MCF 10A (cell line): ENCODE data around the gene TBC1D14. TPM values are rescaled to one million over a fixed set of nuclear protein-coding genes. Genes with fewer than 3 reads are reported as not detected.
"Not testable (repeated sequence)": the region's sequence is repeated elsewhere in the genome, so short reads cannot be mapped to it uniquely, and the experiment has no call there.

Experiments used
- BruUV-seq: library from RNA; stranded (reverse); fragments of 400-500 nt; replicated peaks from 2 replicates; lab custom pipeline; 2021; lab: Mats Ljungman, UMichigan
- CTCF ChIA-PET: fragments of 300-600 bp; sonication (Branson Sonifier 250); formaldehyde crosslinking; extraction: SDS; loops from one replicate; lab custom pipeline; 2021; ENCODE audit warnings: antibody characterized with exemption, inconsistent platforms; lab: Yijun Ruan, JAX
- POLR2A ChIA-PET: fragments of 300-600, 350-650 bp; sonication (Branson Sonifier 250); formaldehyde crosslinking; extraction: SDS; loops from one replicate; lab custom pipeline; 2020; ENCODE audit warnings: antibody characterized with exemption, inconsistent platforms; lab: Yijun Ruan, JAX
- DNase-seq: peaks from one replicate; pipeline ENCODE4 v3.0.0-alpha.2; 2018; ENCODE audit not compliant: unreplicated experiment
- H3K27ac Mint-ChIP-seq: one replicate; pipeline ENCODE4 v1.8.0; 2022; ENCODE audit warnings: mild to moderate bottlenecking, low read depth, mixed read lengths; ENCODE audit not compliant: unreplicated experiment
- H3K27me3 Mint-ChIP-seq: one replicate; pipeline ENCODE4 v1.8.0; 2022; ENCODE audit warnings: mixed read lengths; ENCODE audit not compliant: insufficient read depth, unreplicated experiment
- H3K36me3 Mint-ChIP-seq: one replicate; pipeline ENCODE4 v1.8.0; 2022; ENCODE audit warnings: mild to moderate bottlenecking, moderate library complexity, mixed read lengths; ENCODE audit not compliant: insufficient read depth, unreplicated experiment
- H3K4me1 Mint-ChIP-seq: one replicate; pipeline ENCODE4 v1.8.0; 2022; ENCODE audit warnings: mixed read lengths; ENCODE audit not compliant: insufficient read depth, unreplicated experiment
- H3K4me3 Mint-ChIP-seq: one replicate; pipeline ENCODE4 v1.8.0; 2022; ENCODE audit warnings: mild to moderate bottlenecking, moderate library complexity, mixed read lengths; ENCODE audit not compliant: unreplicated experiment
- H3K9me3 Mint-ChIP-seq: one replicate; pipeline ENCODE4 v1.8.0; 2022; ENCODE audit warnings: mixed read lengths; ENCODE audit not compliant: unreplicated experiment
- CTCF ChIP-seq: fragments of 200-600 bp; IDR thresholded peaks from one replicate; pipeline ENCODE4 v1.8.0; 2022; ENCODE audit warnings: antibody characterized with exemption, mild to moderate bottlenecking; ENCODE audit not compliant: unreplicated experiment
- intact Hi-C: fragments of 100-400 bp; cut with micrococcal nuclease; formaldehyde crosslinking; loops from 2 replicates; pipeline ENCODE4 v1.14.1; 2022
- total RNA-seq: library from RNA; stranded (reverse); gene quantifications from 2 replicates; pipeline ENCODE4 v1.2.3, GENCODE V29; 2022

Gene TBC1D14
- total RNA-seq, 1 experiment from 2014 or later: 55.1 TPM

- Mint-ChIP-seq H3K9me3 (peaks cover 6% of the 10 kb centered on the region), H3K4me1 (peaks cover 7% of the 10 kb centered on the region), H3K27ac (no peak overlapping the region), H3K4me3 (no peak overlapping the region), H3K36me3 (no peaks in the 10 kb centered on the region), H3K27me3 (no peaks in the 10 kb centered on the region)
- no TSS peak for BruUV-seq
- intact Hi-C loops: no loop called here
- no peak for DNase-seq
- POLR2A ChIA-PET: interaction anchor here (0.9 kb wide), 1 partner anchor 12 kb away, joined by 3 read pairs; no protein-coding TSS in a partner anchor
- CTCF ChIA-PET: interaction anchor here (1.4 kb wide), 1 partner anchor 104 kb away, joined by 4 read pairs; no protein-coding TSS in a partner anchor
- no peak for TF ChIP-seq CTCF
These were observed 168.4 kb downstream of the TBC1D14 start for GRCh38 chr4:7078025-7078424.

GRCh38 chr4:7079483-7079882 lies 169.9 kb downstream of the TBC1D14 start:
- H3K36me3 Mint-ChIP-seq, intact Hi-C loops, H3K27ac Mint-ChIP-seq, H3K4me3 Mint-ChIP-seq, BruUV-seq, DNase-seq, H3K9me3 Mint-ChIP-seq, H3K4me1 Mint-ChIP-seq, H3K27me3 Mint-ChIP-seq: not testable (repeated sequence)
- ChIA-PET POLR2A (interaction anchor here (0.9 kb wide), 1 partner anchor 37 kb away, joined by 3 read pairs; the partner anchor contains the start of gene TADA2B), CTCF (interaction anchor here (0.6 to 2.2 kb wide), 6 partner anchors 9 to 665 kb away, joined by 3 to 8 read pairs (median 4); no protein-coding TSS in a partner anchor)

GRCh38 chr4:7079909-7080308 lies 170.3 kb downstream of the TBC1D14 start:
- peaks cover 11% of the 10 kb centered on the region for H3K27me3 Mint-ChIP-seq
- CTCF ChIA-PET: interaction anchor here (0.6 to 2.2 kb wide), 4 partner anchors 9 to 976 kb away, joined by 4 to 8 read pairs (median 6); no protein-coding TSS in a partner anchor

More at GRCh38 chr4:7079909-7080308, 170.3 kb downstream of the TBC1D14 start:
- DNase-seq, H3K4me1 Mint-ChIP-seq, POLR2A ChIA-PET, H3K27ac Mint-ChIP-seq, H3K4me3 Mint-ChIP-seq, BruUV-seq, H3K36me3 Mint-ChIP-seq, H3K9me3 Mint-ChIP-seq: not testable (repeated sequence)
- intact Hi-C loops: loop anchor here (5.0 kb wide), 2 partner anchors 738 to 818 kb away; no protein-coding TSS in a partner anchor

Other genes with a start within 250 kb of the TBC1D14 start
- gene S100P, start 215.9 kb upstream of the TBC1D14 start, total RNA-seq: 55.6 and 97.6 TPM in 2 replicates
- gene MRFAP1L1, start 200.0 kb upstream of the TBC1D14 start, total RNA-seq: 42.5 and 63.2 TPM in 2 replicates
- gene BLOC1S4, start 193.7 kb upstream of the TBC1D14 start, total RNA-seq: 10.6 and 13.0 TPM in 2 replicates
- gene KIAA0232, start 127.1 kb upstream of the TBC1D14 start, total RNA-seq: 15.6 and 19.2 TPM in 2 replicates
- 29.5 and 31.8 TPM in 2 replicates for gene TADA2B, start 133.5 kb downstream of the TBC1D14 start, total RNA-seq
- gene GRPEL1, start 158.2 kb downstream of the TBC1D14 start, total RNA-seq: 73.0 and 82.9 TPM in 2 replicates